ENCODE data around the gene CELSR3.
A peak's percentile ranks its signal among the peaks of the same experiment; 100 is the strongest.

CELSR3 gene, protein sequence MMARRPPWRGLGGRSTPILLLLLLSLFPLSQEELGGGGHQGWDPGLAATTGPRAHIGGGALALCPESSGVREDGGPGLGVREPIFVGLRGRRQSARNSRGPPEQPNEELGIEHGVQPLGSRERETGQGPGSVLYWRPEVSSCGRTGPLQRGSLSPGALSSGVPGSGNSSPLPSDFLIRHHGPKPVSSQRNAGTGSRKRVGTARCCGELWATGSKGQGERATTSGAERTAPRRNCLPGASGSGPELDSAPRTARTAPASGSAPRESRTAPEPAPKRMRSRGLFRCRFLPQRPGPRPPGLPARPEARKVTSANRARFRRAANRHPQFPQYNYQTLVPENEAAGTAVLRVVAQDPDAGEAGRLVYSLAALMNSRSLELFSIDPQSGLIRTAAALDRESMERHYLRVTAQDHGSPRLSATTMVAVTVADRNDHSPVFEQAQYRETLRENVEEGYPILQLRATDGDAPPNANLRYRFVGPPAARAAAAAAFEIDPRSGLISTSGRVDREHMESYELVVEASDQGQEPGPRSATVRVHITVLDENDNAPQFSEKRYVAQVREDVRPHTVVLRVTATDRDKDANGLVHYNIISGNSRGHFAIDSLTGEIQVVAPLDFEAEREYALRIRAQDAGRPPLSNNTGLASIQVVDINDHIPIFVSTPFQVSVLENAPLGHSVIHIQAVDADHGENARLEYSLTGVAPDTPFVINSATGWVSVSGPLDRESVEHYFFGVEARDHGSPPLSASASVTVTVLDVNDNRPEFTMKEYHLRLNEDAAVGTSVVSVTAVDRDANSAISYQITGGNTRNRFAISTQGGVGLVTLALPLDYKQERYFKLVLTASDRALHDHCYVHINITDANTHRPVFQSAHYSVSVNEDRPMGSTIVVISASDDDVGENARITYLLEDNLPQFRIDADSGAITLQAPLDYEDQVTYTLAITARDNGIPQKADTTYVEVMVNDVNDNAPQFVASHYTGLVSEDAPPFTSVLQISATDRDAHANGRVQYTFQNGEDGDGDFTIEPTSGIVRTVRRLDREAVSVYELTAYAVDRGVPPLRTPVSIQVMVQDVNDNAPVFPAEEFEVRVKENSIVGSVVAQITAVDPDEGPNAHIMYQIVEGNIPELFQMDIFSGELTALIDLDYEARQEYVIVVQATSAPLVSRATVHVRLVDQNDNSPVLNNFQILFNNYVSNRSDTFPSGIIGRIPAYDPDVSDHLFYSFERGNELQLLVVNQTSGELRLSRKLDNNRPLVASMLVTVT (N-terminal part only)

GRCh38 chr3:48662753-48663488 is at the start of gene CELSR3:
Gene CELSR3, minus strand, starts transcription at chr3:48662886. Its CDS starts 252 bp downstream, at chr3:48662634.
- DNase-seq (ENCODE audit: extremely low read depth in 1 of 2, low read depth in 1 of 2) = peak in 1 of 2 donors; percentile 36

DNA sequence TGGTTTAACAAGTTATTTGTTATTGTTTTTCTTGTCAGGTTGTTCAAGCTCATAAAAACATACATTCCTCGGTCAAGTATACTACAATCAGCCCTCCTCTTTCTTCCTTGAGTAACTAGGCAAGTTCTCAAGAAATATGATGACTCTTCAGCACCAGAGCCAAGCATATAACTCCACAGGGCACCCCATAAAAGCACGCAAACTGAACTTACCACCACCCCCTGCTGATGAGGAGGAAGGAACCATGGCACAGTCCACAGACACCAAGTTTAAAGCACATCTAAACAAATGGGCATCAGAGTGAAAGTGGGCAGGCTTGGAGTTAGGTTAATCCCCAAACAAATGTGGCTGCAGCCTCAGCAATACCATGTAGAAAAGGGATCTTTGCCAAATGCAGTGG is 49.0 kb upstream of the CELSR3 start:
- DNase-seq (ENCODE audit: extremely low read depth in 1 of 2, low read depth in 1 of 2) = no peak

DNA sequence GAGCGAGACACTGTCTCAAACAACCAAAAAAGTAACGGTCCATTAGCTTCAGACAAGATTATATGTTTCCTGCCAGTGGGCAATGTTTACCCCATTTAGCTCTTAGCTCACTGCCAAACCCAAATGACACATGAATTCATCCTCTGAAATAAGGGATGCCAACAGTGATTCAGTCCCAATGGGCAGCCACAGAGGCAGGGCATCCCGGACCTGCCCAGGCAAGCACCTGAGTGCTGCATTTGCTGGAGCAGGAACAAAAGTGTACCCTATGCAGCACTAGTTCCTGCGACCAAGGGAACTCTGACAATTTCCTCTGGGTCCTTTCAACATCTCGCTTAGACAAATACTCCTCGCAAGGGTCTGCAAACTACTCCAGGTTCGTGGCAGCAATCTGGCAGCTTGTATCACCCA is 46.4 kb upstream of the CELSR3 start:
- no peak for DNase-seq (ENCODE audit: extremely low read depth in 1 of 2, low read depth in 1 of 2)

- DNase-seq (ENCODE audit: extremely low read depth in 1 of 2, low read depth in 1 of 2) = no peak
Measured at GRCh38 chr3:48708481-48708889, 45.8 kb upstream of the CELSR3 start.

DNA sequence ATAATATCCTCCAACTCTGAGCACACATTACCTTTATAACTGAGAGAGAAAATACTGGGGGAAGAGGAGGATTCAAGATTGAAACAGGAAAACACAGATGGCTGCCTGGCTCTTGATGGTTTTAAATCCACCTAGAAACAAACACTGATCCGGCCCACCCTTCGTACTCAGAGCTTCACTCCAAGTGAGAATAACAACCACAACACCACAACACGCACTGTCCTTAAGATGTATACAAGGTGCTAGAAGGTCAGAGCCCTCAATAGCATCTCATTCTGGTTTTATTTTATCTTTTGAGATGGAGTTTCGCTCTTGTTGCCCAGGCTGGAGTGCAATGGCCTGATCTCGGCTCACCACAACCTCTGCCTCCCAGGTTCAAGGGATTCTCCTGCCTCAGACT is 44.5 kb upstream of the CELSR3 start:
- DNase-seq (ENCODE audit: extremely low read depth in 1 of 2, low read depth in 1 of 2) = no peak

DNA sequence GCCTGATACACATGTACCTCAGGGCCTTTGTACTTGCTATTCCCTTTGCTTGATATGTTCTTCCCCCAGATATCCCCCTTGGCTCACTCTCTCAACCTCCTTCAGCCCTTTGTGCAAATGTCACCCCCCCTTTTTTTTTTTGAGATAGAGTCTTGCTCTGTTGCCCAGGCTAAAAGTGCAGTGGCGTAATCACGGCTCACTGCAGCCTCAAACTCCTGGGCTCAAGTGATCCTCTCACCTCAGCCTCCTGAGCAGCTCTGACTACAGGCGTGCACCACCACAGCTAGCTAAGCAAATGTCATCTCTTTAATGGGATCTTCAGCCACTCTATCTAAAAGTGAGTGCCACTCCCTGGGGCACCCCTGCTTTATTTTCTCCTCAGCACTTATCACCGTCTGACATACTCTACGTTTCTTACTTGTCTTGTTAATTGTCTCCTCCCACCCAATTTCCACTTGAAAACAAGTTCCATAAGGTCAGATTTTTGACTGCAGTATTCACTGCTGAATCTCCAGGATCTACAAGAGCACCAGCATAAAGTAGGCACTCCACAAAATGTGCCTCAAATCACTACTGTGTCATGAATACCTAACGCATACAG is 39.7 kb upstream of the CELSR3 start:
- no peak for DNase-seq (ENCODE audit: extremely low read depth in 1 of 2, low read depth in 1 of 2)

- DNase-seq (ENCODE audit: extremely low read depth in 1 of 2, low read depth in 1 of 2) = no peak
Measured at GRCh38 chr3:48700731-48701405, 38.2 kb upstream of the CELSR3 start.

DNA sequence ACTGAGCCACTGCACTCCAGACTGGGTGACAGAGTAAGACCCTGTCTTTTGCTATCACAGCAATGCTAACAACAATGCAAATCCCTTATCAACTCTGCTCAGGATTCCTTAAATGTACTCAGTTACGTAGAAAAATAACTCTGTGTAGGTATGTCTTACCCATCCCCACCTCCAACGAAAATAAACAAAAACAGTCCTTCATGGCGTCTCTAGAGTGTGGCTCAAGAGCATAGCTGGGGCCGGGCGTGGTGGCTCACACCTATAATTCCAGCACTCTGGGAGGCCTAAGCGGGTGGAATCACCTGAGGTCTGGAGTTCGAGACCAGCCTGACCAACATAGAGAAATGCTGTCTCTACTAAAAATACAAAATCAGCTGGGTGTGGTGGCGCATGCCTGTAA is 36.2 kb upstream of the CELSR3 start:
- DNase-seq (ENCODE audit: extremely low read depth in 1 of 2, low read depth in 1 of 2) = no peak

GRCh38 chr3:48697952-48698351 is 35.3 kb upstream of the CELSR3 start:
- no peak for DNase-seq (ENCODE audit: extremely low read depth in 1 of 2, low read depth in 1 of 2)

DNA sequence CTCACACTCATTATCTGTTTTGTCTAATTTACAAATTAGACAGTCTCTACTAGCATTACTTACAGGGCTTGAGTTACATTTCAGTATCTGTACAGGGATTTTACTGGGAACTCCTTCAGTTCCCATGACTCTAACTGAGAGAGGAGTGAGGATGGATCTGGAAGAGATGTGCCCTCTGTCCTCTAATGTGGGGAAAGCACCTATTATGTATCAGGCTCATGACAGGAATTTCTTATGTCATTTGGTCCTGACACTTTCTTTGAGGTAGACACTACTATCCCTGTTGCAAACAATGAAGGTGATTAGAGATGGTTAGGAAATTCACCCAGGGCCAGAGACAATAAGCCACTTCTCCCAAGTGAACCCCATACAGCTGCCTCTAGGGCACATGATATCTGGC is 33.9 kb upstream of the CELSR3 start:
- DNase-seq (ENCODE audit: extremely low read depth in 1 of 2, low read depth in 1 of 2) = no peak

DNA sequence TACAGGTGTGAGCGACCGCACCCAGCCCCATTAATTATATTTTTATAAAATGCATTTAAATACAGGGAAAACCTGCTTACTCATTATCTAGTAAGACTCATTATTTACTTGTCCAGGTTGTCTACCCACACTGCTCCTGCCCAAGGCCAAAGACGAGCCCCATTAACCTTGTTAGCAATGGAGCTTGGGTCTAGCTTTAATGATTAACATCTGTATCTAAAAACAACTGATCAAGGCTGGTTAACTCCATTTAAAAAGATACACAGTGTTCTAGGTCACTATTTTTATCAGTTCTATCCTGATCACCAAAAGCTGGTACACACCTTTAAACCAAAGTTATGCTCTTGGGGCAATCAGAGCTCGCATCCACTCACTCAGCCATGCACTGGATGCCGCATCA is 33.5 kb upstream of the CELSR3 start:
- no peak for DNase-seq (ENCODE audit: extremely low read depth in 1 of 2, low read depth in 1 of 2)

DNA sequence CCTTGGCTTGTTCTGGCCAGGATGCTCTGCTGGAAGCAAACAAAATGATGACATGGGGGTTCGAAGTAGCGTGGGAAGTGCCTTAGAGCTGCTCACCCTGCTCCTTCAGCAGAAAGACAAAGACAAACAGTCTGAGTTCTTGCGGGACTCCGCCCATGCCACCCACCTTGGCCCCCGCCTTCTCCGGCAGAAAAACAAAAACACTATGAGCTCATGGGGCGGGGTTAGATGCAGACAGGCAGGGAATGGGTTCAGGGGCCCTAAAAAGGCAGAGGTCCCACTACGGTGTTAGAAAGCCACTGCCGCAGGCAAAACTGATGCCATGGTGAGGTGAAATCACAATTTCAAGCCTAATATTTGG is 32.7 kb upstream of the CELSR3 start:
- DNase-seq (ENCODE audit: extremely low read depth in 1 of 2, low read depth in 1 of 2) = no peak

DNA sequence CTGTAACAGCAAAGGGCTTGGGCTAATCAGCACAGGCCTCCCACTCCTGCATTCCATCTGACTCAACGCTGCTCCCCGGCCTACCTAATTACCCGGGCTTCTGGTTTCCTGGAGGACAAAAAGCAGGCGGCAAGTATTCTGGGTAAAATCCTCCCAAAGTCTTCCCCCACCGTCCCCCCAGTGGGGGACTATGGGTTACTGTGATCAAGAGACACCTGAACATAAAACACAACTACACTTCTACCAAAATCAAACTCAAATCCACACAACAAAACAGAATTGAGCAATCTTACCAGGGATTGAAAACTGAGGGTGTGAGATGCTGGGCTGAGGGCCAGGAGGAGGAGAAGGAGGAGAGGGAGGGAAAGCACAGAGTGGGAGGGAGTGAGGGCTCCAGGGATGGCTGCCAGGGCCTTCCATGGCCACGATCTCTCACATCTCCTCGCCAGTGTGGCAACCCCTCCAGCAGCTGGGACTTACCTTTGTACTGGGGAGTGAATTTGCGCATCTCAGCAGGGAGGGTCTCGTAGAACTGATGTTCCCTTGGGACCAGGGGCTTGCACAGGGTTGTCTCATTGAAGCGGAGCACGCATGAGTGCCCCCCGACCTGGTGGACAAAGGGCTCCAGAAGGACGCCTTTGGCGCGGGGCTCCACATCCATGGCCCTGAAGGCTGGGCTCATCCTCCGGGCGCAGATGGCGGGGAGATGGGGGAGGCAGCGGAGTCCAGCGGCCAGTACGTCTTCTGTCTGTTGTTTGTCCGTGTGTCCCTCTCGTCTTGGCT is 32.1 kb upstream of the CELSR3 start:
- no peak for DNase-seq (ENCODE audit: extremely low read depth in 1 of 2, low read depth in 1 of 2)

- no peak for DNase-seq (ENCODE audit: extremely low read depth in 1 of 2, low read depth in 1 of 2)
Measured at GRCh38 chr3:48693826-48694225, 31.1 kb upstream of the CELSR3 start.

- DNase-seq (ENCODE audit: extremely low read depth in 1 of 2, low read depth in 1 of 2) = no peak
Measured at GRCh38 chr3:48692551-48692950, 29.9 kb upstream of the CELSR3 start.

DNA sequence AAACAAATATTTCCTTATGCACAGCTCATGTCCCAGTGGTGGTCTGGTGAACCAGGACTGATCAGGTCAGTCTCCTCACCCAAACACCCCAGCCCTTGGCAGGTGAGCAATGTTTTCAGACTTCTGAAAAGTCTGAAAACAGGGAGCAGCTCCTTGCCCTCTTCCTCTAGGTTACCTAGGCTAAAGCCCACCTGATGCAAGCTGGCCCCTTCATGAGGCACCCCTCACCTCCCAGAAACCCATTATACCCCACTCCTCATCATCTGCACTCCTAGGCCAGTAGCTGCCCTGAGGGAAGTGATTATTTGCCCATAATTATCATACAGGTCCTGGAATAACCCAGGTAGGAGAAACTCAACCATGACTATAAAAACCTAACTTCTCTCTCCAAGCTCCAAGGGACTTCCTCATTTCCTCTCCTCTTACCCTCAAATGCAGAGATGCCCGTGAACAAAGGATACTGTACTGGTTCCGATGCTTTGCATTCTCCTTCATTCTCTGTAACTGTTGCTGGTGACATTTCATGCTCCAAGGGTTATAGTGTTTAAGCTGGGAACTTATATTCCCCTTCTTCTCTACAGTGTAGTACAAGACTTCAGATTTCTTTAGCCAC is 28.3 kb upstream of the CELSR3 start:
- DNase-seq (ENCODE audit: extremely low read depth in 1 of 2, low read depth in 1 of 2) = no peak

GRCh38 chr3:48689384-48689783 is 26.7 kb upstream of the CELSR3 start:
- DNase-seq (ENCODE audit: extremely low read depth in 1 of 2, low read depth in 1 of 2) = no peak

- no peak for DNase-seq (ENCODE audit: extremely low read depth in 1 of 2, low read depth in 1 of 2)
Measured at GRCh38 chr3:48688737-48689075, 26.0 kb upstream of the CELSR3 start.

All from activated CD8-positive, alpha-beta memory T cell treated with anti-CD3 and anti-CD28 coated beads for 1 hour (primary cell).